Right ventricle myocardium inferior (tissue), 1 donor: ENCODE measurements around the gene IDUA. TPM values are rescaled to one million over a fixed set of nuclear protein-coding genes. Genes with fewer than 3 reads are reported as not detected.
"Not testable (repeated sequence)": the region's sequence is repeated elsewhere in the genome, so short reads cannot be mapped to it uniquely, and the experiment has no call there.

Experiments
- ATAC-seq: fragments of 200-7000 bp; cut with Tn5 transposase; one replicate; pipeline ENCODE4 v1.9.1; 2020; ENCODE audit warnings: mild to moderate bottlenecking, moderate library complexity
- DNase-seq: peaks from one replicate; pipeline ENCODE4 v3.0.0; 2021; ENCODE audit errors: missing footprints
- intact Hi-C: fragments of 100-400 bp; cut with DNase I; formaldehyde crosslinking; loops from one replicate; pipeline ENCODE4 v1.11.0; 2022
- total RNA-seq: library from RNA; stranded (reverse); fragmentation: NEBNext Ultra II Directional; extraction: Animal tissue kit (Norgen Biotek cat#: 25700); gene quantifications from one replicate; pipeline ENCODE4 v1.2.1, GENCODE V29; 2021
- donor health status: DM: no; HTN: yes; CAD: no; lungs with severe emphysema.

IDUA gene
- total RNA-seq, 1 donor from 2014 or later = 8.6 TPM

- DNase-seq (no peak), ATAC-seq (no peak)
- intact Hi-C loops = no loop called here
Measured at GRCh38 chr4:1036976-1037810, 50.3 kb downstream of the IDUA start.

DNA sequence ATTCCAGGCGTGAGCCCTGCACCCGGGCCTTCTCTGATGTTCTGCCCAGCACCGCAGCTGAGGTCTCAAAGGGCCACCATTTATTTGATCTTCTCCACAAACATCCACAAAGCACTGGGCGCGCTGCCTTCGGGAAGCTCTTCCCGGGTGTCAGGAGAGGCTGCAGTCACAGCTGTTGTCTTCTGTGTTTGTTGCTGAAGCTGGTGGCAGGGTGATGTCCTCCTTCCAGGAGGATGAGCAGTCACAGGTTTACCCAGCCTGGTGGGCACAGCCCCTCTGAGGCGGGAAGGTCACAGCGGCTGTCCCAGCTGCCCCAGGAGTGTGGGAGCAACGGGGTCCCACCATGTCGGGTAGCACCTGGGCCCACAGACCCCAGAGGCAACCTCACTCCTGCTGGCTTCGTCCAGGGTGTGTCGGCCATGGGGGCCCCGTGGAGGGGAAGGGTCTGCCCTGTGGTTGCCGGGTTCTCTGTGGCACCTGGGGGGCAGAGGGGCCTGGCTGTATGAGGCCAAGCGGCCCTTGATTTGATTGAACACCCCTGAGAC, 52.2 kb downstream of the IDUA start:
- ATAC-seq (no peak), DNase-seq (peak; percentile 37)
- intact Hi-C loops = no loop called here

DNA sequence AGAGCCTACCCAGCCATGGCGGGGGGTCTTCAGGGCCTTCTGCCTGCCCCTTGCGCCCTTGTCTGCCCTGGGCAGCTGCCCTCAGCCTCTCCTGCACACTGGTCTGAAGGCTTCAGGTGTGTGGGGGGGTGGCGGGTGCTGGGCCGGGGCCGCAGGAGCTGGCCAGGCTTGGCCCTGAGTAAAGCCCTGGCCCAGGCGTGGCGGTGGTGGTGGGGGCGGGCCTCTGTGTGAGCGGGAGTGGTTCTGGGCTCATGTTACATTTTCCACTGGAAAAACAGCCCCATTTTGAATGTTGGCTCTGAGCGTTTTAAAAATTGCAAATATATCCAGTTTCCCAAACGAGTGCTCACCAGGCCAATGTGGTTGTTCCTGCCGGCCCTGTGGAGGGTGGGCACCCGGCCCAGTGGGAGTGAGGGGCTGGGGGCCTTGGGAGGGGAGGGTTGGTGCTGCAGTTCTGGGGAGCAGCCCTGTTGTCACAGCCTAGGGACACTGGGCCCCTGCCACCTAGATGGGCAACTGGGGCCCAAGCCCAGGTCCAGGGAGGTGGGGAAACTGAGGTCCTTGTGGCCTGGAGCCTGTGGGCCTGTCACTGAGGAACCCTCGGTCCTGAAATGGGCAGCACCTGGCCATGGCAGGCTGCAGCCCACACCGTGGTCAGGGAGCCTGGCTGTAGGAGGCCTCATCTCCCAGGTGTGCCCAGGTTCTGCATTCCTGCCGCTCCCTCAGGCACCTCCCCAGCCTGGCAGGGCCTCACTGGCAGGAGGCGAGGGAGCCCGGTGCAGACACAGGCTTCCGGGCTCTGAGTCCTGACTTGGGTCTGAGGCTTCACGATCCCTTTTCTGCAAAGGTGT, 52.9 kb downstream of the IDUA start:
- DNase-seq (peak; percentile 66), ATAC-seq (no peak)

DNA sequence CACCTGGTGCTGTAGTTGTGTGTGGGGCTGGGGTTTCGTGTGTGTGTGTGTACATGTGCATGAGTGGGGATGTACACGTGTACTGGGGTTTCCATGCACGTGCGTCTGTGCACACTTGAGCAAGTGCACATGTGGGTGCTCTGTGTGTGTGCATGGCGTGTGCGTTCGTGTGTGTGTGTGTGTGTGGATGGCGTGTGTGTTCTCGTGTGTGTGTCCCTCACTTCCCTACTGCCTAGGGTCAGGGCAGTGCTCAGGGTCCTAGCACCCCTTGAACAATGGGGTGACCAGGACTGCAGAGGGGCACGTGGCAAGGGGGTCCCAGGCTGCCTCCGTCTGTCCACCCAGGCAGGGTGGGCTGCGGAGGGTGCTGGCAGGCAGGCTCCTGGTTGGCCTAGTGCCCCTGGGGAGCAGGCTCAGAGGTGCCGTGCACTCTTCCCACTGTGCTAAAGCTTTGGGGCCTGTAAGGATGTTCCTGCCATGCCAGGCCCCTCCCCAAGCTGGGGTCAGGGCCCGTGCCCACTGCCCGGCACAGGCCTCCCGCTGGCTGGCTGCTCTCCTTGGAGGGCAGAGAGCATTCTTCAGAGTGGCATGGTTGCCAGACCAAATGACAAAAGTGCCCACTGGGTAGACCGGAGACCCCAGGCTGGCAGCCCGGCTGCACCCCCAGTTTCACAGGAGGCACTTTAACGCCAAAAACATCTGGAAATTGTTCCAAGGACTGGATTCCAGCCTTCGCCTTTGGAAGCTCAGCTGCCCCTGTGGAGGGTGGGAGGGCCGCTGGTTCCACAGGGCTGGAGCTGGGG, 53.7 kb downstream of the IDUA start:
- intact Hi-C loops = no loop called here
- DNase-seq = peak; percentile 47
- ATAC-seq = no peak

More for the DNA sequence above, 52.9 kb downstream of the IDUA start:
- intact Hi-C loops = no loop called here

GRCh38 chr4:1041147-1041935, 54.5 kb downstream of the IDUA start:
- intact Hi-C loops = no loop called here
- ATAC-seq (no peak), DNase-seq (peak; percentile 59)

DNA sequence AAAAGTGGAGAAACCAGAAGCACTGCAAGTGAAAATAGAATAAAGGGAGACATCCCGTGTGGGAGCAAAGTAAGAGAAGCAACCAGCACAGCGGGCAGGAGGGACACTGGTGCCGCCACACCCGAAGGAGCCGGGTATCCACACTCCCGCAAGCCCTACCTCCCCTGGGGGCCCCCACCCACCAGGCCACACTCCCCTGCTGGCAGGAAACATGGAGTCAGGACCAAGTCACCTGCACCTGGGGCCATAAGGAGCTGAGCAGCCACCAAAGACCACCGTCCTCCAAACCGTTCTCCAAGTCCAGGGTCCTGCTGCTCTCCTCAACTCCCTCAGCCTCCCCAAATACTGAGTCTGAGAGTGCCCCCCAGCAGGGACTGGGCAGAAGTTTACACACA, 55.1 kb downstream of the IDUA start:
- intact Hi-C loops = no loop called here
- DNase-seq = peak; percentile 61
- no peak for ATAC-seq

- DNase-seq (peak; percentile 21), ATAC-seq (no peak)
- intact Hi-C loops = no loop called here
Measured at GRCh38 chr4:1042352-1043055, 55.7 kb downstream of the IDUA start.

DNA sequence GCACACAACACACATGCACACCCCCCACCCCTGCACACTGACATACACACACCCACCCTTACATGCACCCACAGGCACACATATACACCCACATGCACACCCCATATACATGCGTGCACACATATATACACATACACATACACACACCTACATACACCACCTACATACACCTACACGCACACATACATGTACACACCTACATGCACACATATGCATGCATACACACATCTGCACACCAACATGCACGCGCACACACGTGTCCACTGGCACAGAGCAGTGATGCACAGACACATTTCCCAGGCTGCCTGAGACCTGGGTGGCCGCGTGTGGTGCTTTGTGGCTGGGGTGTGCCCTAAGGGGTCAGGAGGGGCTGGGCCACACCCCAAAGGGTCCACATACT, 56.3 kb downstream of the IDUA start:
- DNase-seq (no peak), ATAC-seq (no peak)
- intact Hi-C loops = no loop called here

DNA sequence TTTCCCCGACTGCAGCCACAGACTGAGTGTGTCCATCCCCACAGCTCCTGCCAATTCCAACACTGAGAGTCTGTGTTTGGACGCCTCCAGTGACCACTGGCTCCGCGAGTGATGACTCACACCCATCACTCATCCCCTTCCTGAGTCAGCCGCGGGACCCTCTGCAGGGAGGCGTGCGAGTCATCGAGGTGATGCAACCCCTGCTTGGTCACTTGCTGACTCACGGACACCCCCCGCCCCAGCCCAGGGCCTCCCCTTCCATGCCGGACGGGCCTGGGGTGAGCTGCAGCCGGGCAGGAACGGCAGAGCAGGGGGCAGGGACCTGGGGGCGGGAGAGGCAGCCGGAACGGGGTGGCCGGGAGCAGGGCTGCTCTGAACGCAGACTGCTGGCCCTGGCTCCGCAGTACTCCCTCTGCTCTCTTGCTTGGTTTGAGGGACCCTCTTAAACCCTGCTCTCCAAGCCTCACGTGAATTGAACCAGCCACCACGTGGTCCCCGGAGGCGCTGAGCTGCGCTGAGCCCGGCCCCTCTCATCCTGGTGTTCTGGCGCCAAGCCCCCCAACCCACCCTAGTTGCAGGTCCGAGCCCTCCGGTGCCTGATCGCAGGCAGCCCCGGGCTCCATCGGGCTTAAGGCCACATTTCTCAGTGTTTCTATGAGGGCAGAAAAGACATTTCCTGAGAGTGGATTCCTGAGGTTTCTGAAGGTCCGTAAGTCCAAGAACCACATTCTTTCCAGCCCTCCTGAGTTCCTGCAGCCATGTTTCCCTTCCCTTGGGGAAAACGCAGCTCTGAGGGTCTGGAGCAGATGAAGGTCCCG, 57.0 kb downstream of the IDUA start:
- DNase-seq (peak; percentile 93), ATAC-seq (peak; percentile 91)
- intact Hi-C loops = no loop called here

DNA sequence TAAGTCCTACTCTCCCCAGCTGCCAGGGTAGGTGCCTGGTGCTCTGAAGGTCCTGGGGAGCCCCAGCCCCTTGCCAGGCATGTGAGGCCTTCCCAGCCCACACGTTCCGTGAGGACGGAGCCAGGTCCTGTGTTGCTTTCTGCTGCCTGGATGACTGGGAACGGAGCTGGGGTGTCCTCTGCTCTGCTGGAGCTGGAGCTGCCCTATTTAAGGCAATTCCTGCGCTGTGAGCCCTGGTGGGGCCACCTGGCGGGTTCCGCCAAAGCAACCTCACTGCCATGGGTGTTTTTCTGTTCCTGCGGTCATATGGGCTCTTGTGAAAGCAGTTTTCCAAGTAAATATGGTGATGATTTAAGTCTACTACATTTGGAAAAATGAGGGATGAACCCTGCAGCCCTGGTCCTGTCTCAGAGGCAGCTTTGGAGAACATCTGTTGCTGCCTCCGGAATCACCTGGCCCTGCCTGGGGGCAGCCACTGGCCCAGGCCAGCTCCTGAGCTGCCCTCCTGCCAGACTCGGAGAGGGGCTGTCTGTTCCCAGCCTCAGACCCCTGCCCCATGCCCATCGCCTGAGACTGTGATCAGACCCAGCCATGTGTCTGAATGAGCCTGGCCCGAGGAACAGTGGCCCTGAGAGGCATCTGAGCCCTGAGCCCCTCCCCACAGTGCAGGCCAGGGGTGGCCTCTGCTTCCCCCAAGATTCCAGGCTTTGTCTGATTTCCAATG, 57.8 kb downstream of the IDUA start:
- ATAC-seq (no peak), DNase-seq (peak; percentile 65)
- intact Hi-C loops = no loop called here

- ATAC-seq = no peak
- peak; percentile 45 for DNase-seq
- intact Hi-C loops = no loop called here
Measured at GRCh38 chr4:1045193-1045594, 58.4 kb downstream of the IDUA start.

DNA sequence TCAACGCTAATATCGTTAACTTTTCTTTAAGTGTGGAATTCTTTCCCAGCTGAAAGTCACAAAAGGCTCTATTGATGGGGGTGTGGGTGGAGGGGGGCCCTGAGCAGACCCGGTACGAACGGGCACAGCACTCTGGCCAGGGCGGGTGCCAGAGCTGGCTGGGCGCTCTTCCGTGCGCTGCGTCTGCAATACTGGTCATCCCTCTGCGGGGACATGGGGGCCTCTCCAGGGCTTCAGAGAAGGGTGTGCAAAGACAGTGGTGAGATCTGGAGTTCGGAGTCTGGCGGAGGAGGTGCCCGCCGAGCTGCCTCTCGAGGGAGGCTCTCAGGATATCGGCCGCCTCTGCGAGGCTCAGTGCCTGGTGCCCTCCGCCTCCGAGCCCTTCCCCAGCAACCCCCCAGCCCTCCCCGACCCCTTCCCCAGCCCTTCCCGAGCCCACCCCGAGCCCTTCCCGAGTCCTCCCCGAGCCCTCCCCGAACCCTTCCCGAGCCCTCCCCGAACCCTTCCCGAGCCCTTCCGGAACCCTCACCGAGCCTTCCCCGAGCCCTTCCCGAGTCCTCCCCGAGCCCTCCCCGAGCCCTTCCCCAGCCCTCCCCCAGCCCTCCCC, 58.9 kb downstream of the IDUA start:
- DNase-seq (peak; percentile 45), ATAC-seq (no peak)
- intact Hi-C loops = no loop called here

DNA sequence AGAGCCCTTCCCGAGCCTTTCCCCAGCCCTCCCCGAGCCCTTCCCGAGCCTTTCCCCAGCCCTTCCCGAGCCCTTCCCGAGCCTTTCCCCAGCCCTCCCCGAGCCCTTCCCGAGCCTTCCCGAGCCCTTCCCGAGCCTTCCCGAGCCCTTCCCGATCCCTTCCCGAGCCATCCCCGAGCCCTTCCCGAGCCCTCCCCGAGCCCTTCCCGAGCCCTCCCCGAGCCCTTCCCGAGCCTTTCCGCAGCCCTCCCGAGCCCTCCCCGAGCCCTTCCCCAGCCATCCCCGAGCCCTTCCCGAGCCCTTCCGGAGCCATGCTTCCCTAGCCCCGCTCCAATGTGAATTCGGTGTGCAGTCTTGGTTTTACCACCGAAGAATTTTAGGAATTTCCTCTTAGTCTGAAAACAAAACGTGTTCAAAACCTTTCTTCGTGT, 59.8 kb downstream of the IDUA start:
- ATAC-seq, intact Hi-C loops: not testable (repeated sequence)

GRCh38 chr4:1047106-1047975, 60.5 kb downstream of the IDUA start:
- peak; percentile 60 for DNase-seq
- intact Hi-C loops = no loop called here
- no peak for ATAC-seq

More for the DNA sequence above, 59.8 kb downstream of the IDUA start:
- DNase-seq = peak; percentile 65
